Fibroblast of villous mesenchyme (primary cell): ENCODE measurements around the gene DCHS1. TPM values are rescaled to one million over a fixed set of nuclear protein-coding genes. Genes with fewer than 3 reads are reported as not detected.

Source experiments
- DNase-seq: peaks from one replicate; pipeline ENCODE4 v3.0.0-alpha.2; 2010; ENCODE audit warnings: low read depth
- H3K4me3 ChIP-seq: 2 replicates; pipeline ENCODE4 v1.5.1; 2011; ENCODE audit warnings: low read depth, mild to moderate bottlenecking, low read length
- total RNA-seq: library from RNA; depleted of rRNA; stranded (reverse); fragments of >200 nt; gene quantifications from 2 replicates; pipeline ENCODE4 v1.2.3, GENCODE V29; 2012
- TF ChIP-seq, protein P1 (sequence below): IDR thresholded peaks from 2 replicates; pipeline ENCODE4 v1.5.1; 2012; ENCODE audit warnings: low read depth, mild to moderate bottlenecking, low read length; ENCODE audit not compliant: insufficient read depth

DCHS1 gene
- total RNA-seq, 1 donor: 33.7 TPM

DNA sequence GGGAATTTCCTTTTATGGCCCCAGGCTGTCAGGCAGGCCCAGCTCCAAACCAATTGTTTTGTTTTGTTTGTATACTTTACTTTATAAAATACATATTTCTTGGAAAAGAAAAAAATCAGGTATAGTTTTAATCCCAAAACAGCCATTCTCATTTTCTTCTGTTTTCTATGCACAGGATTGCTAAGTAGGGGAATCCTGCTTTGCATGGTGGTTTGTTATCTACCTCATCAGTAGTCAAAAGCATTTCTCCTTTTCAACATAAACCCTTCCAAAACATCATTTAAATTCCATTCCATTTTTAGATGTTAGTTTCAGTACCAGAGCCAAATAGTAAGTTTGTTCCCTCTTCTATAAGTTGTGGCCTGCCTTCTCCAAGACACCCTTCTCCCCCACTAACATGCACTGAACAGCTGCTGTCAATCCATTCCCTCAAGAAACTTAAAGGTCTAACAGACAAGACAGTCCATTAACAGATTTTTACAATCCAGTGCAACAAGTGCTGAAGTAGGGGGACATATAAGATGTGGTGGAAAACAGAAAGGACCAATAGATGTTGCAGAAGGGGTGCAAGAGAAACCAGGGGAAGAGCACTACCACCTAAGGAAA, 48.3 kb downstream of the DCHS1 start:
- TF ChIP-seq, protein P1, sequence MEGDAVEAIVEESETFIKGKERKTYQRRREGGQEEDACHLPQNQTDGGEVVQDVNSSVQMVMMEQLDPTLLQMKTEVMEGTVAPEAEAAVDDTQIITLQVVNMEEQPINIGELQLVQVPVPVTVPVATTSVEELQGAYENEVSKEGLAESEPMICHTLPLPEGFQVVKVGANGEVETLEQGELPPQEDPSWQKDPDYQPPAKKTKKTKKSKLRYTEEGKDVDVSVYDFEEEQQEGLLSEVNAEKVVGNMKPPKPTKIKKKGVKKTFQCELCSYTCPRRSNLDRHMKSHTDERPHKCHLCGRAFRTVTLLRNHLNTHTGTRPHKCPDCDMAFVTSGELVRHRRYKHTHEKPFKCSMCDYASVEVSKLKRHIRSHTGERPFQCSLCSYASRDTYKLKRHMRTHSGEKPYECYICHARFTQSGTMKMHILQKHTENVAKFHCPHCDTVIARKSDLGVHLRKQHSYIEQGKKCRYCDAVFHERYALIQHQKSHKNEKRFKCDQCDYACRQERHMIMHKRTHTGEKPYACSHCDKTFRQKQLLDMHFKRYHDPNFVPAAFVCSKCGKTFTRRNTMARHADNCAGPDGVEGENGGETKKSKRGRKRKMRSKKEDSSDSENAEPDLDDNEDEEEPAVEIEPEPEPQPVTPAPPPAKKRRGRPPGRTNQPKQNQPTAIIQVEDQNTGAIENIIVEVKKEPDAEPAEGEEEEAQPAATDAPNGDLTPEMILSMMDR: no peak
- no peak for DNase-seq
- H3K4me3 ChIP-seq: peak overlapping the region; percentile 24

DNA sequence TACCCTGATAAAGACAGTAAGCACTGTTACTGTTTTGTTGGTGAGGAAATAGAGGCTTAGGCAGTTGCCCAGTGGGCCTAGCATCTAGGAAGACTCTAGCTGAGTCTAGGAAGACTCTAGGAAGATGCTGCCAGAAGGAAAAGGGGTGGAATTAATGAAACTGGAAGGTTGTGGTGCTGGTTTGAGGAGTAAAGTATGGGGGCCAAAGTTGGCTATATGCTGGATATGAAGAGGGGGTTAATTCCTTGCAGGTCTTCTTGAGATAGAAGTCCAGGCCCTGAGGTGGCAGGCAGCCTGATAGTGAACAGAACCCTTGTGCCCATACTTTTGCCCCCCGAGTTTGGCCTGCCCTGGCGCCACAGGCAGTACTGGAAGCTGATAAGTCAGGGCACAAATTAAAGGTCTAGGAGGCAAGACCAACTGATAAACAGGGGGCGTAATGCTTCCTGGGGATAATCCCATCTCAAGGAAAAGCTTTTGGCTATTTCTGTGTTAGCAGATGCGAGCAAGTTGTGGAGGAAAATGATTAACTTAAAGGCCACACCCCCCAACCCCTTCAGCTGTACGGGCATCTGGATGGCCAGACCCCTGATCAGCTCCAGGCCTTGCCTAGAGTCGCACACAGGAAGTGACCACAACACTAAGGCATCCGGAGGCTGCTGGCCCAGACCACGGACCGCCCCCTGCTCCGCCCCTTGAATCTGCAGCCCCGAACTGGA, 49.0 kb downstream of the DCHS1 start:
- peak; percentile 94 for DNase-seq
- TF ChIP-seq, protein P1: no peak
- peak overlapping the region; percentile 36 for H3K4me3 ChIP-seq

DNA sequence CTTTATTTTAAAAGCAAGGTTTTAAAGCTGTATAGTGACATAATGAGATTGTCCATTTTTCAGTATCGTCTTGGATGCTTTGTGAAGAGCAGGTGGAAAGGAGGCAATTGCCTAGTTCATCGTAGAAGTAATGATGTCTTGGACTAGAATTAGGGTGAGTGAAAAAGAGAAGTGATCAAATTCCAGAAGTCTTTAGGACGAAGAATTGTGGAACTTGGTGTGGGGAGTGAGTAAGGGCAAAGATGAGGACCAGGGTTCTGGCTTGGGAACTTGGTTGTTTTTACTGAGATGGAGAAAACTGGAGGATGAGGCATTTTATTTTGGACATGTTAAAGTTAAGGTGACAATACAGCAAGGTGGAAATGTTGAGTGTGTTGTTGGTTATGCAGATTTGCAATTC, 50.8 kb downstream of the DCHS1 start:
- H3K4me3 ChIP-seq: peak overlapping the region; percentile 98
- TF ChIP-seq, protein P1: no peak
- no peak for DNase-seq

DNA sequence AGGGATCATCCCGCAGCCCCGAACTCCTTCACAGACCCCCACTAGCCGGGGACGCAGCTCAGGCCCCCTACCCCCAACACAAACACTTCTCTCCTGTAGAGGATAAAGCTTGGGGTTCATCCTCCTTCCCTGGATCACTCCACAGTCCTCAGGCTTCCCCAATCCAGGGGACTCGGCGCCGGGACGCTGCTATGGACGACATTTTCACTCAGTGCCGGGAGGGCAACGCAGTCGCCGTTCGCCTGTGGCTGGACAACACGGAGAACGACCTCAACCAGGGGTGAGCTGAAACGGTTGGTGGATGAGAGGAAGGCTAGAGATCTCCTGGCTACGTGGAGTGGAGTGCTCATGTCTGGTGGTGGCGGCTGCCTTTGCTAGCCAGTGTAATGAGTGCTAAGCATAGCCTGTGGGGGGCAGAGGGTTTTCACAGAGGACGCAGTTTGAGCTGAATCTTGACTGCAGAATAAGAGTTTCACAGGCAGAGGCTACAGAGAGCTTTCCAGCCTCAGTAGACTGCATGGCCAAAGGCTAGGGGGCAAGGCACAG, 51.5 kb downstream of the DCHS1 start:
- DNase-seq: peak; percentile 80
- TF ChIP-seq, protein P1: peak; percentile 25

DNA sequence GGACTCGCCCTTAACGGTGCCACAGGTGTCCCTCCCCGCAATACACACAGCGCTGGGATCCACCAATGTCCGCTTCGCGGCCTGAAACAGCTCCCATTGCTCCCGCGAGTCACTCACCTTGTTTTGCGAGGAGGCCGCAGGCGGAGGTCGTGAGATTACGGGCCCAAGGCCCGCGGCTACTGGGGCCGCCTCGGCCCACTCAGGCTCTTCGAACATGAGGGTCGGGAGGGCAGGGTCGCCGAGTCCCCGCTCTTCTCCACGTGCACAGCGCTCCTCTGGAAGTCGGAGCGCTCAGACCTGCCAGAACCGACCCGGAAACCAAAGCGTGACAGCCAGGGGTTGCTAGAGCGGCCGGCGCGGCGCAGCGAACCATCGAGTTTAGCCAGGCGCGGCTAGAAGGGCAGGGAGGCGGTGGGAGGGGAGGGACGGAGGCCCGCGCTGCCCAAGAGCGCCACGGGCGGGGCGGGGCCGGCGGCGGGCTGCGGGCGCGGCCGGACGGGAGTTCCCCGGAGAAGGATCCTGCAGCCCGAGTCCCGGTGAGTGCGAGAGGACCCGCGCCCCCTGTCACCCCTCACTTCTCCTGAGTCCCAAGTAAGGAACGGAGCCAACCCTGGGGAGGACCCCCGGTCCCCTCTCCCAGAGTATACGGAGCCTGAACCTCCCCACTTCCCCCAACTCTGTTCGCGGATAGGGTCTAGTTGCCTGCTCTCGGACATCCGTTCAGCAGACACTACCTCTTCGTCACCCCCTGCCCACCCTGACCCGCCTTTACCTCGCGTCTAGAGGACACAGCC, 52.1 kb downstream of the DCHS1 start, which contains the start of the genes ILK and RRP8:
TSS of gene ILK (plus strand) at position 488 of the 794 bp plus-strand sequence. CDS start 498 bp downstream, outside the sequence.
TSS of gene RRP8 (minus strand) at position 330 of the 794 bp plus-strand sequence. CDS start at position 216, 114 bp downstream.
- peak; percentile 88 for DNase-seq
- TF ChIP-seq, protein P1: peak; percentile 22
- H3K4me3 ChIP-seq: peak within 1 kb of the TSS; percentile 98

More for the DNA sequence above, 51.5 kb downstream of the DCHS1 start:
- peak overlapping the region; percentile 98 for H3K4me3 ChIP-seq
